GM20000 (cell line): ENCODE results near the gene MBNL3.

ENCODE experiments used
- DNase-seq: peaks from one replicate; pipeline ENCODE4 v3.0.0; 2012; ENCODE audit warnings: low spot score
- CTCF ChIP-seq: IDR thresholded peaks from 2 replicates; pipeline ENCODE4 v1.5.1; 2012; ENCODE audit warnings: mild to moderate bottlenecking, control low read depth; ENCODE audit errors: extremely low read depth, missing control alignments

The MBNL3 gene

GRCh38 chrX:132393992-132394391 is 94.8 kb downstream of the MBNL3 start:
- no peak for TF ChIP-seq CTCF
- DNase-seq: no peak

GRCh38 chrX:132393485-132393884 is 95.4 kb downstream of the MBNL3 start:
- no peak for DNase-seq
- TF ChIP-seq CTCF: no peak

GRCh38 chrX:132393085-132393484 is 95.8 kb downstream of the MBNL3 start:
- no peak for DNase-seq
- TF ChIP-seq CTCF: no peak

GRCh38 chrX:132390792-132391191 is 98.0 kb downstream of the MBNL3 start:
- no peak for DNase-seq
- no peak for TF ChIP-seq CTCF

GRCh38 chrX:132389480-132389879 is 99.4 kb downstream of the MBNL3 start:
- DNase-seq: no peak
- TF ChIP-seq CTCF: no peak

- no peak for DNase-seq
- TF ChIP-seq CTCF: no peak
Observed at GRCh38 chrX:132388371-132388770, 100.5 kb downstream of the MBNL3 start.

GRCh38 chrX:132384301-132384700 is 104.5 kb downstream of the MBNL3 start:
- TF ChIP-seq CTCF: no peak

GRCh38 chrX:132382068-132382467 is 106.8 kb downstream of the MBNL3 start:
- no peak for DNase-seq
- no peak for TF ChIP-seq CTCF

More at GRCh38 chrX:132384301-132384700, 104.5 kb downstream of the MBNL3 start:
- no peak for DNase-seq
